HepG2 (cell line): Measurements from ENCODE around the gene E2F1. TPM values are rescaled to one million over a fixed set of nuclear protein-coding genes. Genes with fewer than 3 reads are reported as not detected.

ENCODE experiments used
- HMGXB3 ChIP-seq: sonication (generic); formaldehyde crosslinking; IDR thresholded peaks from 2 replicates; pipeline ENCODE4 v1.4.0; 2020; ENCODE audit warnings: missing genetic modification reagents, borderline replicate concordance
- ZNF687 ChIP-seq: sonication (generic); formaldehyde crosslinking; IDR thresholded peaks from 2 replicates; pipeline ENCODE4 v1.5.1; 2020; ENCODE audit warnings: mild to moderate bottlenecking, missing genetic modification reagents, moderate library complexity
- polyA plus RNA-seq, 8 experiments: library from polyadenylated mRNA; depleted of rRNA in 3 of 8; stranded (reverse) in 7 of 8; unstranded in 1 of 8; fragments of >200 nt; fragmentation: Illumina TruSeq in 4 of 8; extraction: Trizol in 4 of 8; gene quantifications; 2 replicates each; pipeline versions ENCODE4 v1.2.1 to v1.2.3, GENCODE V29; 2011 to 2016; ENCODE audit warnings: low read depth in 4 of 8, missing spikeins in 1 of 8, mixed read lengths in 1 of 8; ENCODE audit not compliant: insufficient read depth in 1 of 8
- total RNA-seq, 5 experiments: library from RNA; depleted of rRNA; stranded (reverse); fragments of >200 nt; fragmentation: Illumina TruSeq; extraction: Trizol; gene quantifications; 2 replicates each; pipeline ENCODE4 v1.2.3, GENCODE V29; 2016; ENCODE audit warnings: low read depth in 1 of 5
- TF ChIP-seq, protein P1 (sequence below): IDR thresholded peaks from 2 replicates; pipeline ENCODE4 v1.6.1; 2016; ENCODE audit warnings: mild to moderate bottlenecking

Gene E2F1
- total and polyA plus RNA-seq, 2 of the 13 experiments (the other 11 are each of a cell fraction or from before 2014, with no cell fraction given): 25.5 to 39.4 TPM

DNA sequence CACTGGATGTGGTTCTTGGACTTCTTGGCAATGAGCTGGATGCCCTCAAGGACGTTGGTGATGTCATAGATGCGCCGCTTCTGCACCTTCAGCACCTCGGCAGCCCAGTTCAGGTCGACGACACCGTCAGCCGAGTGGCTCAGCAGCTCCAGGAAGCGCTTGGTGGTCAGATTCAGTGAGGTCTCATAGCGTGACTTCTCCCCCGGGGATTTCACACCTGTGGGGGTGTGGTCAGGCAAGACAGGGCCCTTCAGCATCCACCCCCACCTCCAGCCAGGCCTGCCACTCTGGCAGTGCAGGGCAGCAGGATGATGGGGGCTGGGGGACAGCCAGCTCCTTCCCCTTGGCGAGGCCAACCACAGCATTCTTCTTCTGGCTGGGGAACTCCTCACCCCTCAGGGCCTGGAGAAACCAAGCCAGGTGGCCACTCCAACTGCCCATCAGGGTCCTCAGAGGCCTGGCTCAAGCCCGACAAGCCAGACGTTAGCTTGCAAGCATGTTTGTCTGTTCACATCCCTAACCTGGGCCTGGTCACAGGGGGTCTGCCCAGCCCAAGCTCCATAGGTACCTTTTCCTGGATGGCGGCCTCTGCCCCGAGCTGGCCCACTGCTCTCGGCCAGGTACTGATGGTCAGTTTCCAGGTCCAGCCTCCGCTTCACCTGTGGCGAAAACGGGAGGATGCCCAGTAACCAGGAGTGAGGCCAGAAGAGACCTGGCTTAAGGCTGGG, 6.3 kb downstream of the E2F1 start (continued):
- TF ChIP-seq HMGXB3 (CRISPR knock-in tag) (no peak), ZNF687 (peak; percentile 30; the same call in 1 of the 2 replicates)
- TF ChIP-seq, protein P1, sequence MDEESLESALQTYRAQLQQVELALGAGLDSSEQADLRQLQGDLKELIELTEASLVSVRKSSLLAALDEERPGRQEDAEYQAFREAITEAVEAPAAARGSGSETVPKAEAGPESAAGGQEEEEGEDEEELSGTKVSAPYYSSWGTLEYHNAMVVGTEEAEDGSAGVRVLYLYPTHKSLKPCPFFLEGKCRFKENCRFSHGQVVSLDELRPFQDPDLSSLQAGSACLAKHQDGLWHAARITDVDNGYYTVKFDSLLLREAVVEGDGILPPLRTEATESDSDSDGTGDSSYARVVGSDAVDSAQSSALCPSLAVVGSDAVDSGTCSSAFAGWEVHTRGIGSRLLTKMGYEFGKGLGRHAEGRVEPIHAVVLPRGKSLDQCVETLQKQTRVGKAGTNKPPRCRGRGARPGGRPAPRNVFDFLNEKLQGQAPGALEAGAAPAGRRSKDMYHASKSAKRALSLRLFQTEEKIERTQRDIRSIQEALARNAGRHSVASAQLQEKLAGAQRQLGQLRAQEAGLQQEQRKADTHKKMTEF: no peak
- TF ChIP-seq, all 625 proteins: peak for 6
